ENCODE data around the gene PACRG.

- TF ChIP-seq ZNF274 (IDR thresholded peaks at IDR 0.05; ENCODE audit: low read depth, low read length) = no peak
- TF ChIP-seq YY1 (IDR thresholded peaks at IDR 0.05; ENCODE audit: insufficient read depth, insufficient read length) = no peak
Measured at GRCh38 chr6:163021054-163021453, 293.3 kb downstream of the PACRG start.

Data from NT2/D1 (cell line).